Common myeloid progenitor, CD34-positive (primary cell): Measurements from ENCODE around the gene SHTN1.

ENCODE experiments used
- CTCF ChIA-PET: fragments of 350-600 bp; sonication (Branson Sonifier 250); formaldehyde crosslinking; loops from one replicate; lab custom pipeline; 2021; ENCODE audit warnings: antibody characterized with exemption; lab: Charles Lee
- POLR2A ChIA-PET: fragments of 350-600 bp; sonication (Branson Sonifier 250); formaldehyde crosslinking; loops from one replicate; lab custom pipeline; 2021; ENCODE audit warnings: antibody characterized with exemption; lab: Charles Lee
- DNase-seq, 3 donors: peaks; one replicate each; pipeline versions ENCODE4 v3.0.0 to v3.0.0-alpha.2; 2013
- H3K27ac ChIP-seq, 2 experiments: 1 replicate in 1 of 2; 2 replicates in 1 of 2; pipeline ENCODE4 v1.7.0; 2013; ENCODE audit warnings: inconsistent platforms in 2 of 2, low read length in 2 of 2, mild to moderate bottlenecking in 2 of 2, low read depth in 1 of 2, moderate library complexity in 1 of 2; ENCODE audit not compliant: severe bottlenecking in 2 of 2, insufficient read depth in 1 of 2, poor library complexity in 1 of 2
- H3K27me3 ChIP-seq, 5 experiments: replicated peaks in 2 of 5; 1 replicate in 3 of 5; 2 replicates in 2 of 5; pipeline versions ENCODE4 v1.6.1 to v1.7.0; 2013; ENCODE audit warnings: low read length in 4 of 5, mild to moderate bottlenecking in 2 of 5, moderate library complexity in 2 of 5, inconsistent platforms in 1 of 5; ENCODE audit not compliant: insufficient read depth in 5 of 5, control insufficient read depth in 4 of 5
- H3K36me3 ChIP-seq, 4 experiments: 1 replicate in 2 of 4; 2 replicates in 2 of 4; pipeline versions ENCODE4 v1.6.1 to v1.7.0; 2013; ENCODE audit warnings: low read length in 3 of 4, control low read depth in 1 of 4, mild to moderate bottlenecking in 1 of 4; ENCODE audit not compliant: control insufficient read depth in 4 of 4, insufficient read depth in 4 of 4
- H3K4me1 ChIP-seq, 4 experiments: 1 replicate in 3 of 4; 2 replicates in 1 of 4; pipeline versions ENCODE4 v1.6.1 to v1.7.1; 2013; ENCODE audit warnings: low read length in 3 of 4, mild to moderate bottlenecking in 3 of 4, control low read depth in 1 of 4, inconsistent platforms in 1 of 4, moderate library complexity in 1 of 4; ENCODE audit not compliant: control insufficient read depth in 4 of 4, insufficient read depth in 4 of 4; ENCODE audit errors: control extremely low read depth in 1 of 4
- H3K4me3 ChIP-seq, 7 experiments: 1 replicate in 4 of 7; 2 replicates in 3 of 7; pipeline versions ENCODE4 v1.5.1 to v1.7.0; 2013; ENCODE audit warnings: mild to moderate bottlenecking in 7 of 7, low read length in 6 of 7, moderate library complexity in 6 of 7, inconsistent platforms in 2 of 7, low read depth in 2 of 7, control low read depth in 1 of 7; ENCODE audit not compliant: insufficient read depth in 4 of 7, control insufficient read depth in 1 of 7; ENCODE audit errors: extremely low read depth in 1 of 7
- H3K9me3 ChIP-seq, 5 experiments: 1 replicate in 4 of 5; 2 replicates in 1 of 5; pipeline versions ENCODE4 v1.6.1 to v1.7.1; 2013; ENCODE audit warnings: low read length in 4 of 5, mild to moderate bottlenecking in 2 of 5, inconsistent platforms in 1 of 5, low read depth in 1 of 5, moderate library complexity in 1 of 5; ENCODE audit not compliant: control insufficient read depth in 4 of 5, insufficient read depth in 2 of 5; ENCODE audit errors: control extremely low read depth in 1 of 5
- WGBS: methylation state at CpG from one replicate; pipeline ENCODE4 v1.1.5; 2013; ENCODE audit not compliant: insufficient coverage; 5-methylcytosine and 5-hydroxymethylcytosine counted together

The SHTN1 gene

GRCh38 chr10:116831790-116832189 is 173.2 kb downstream of the SHTN1 start:
- no peaks in the 10 kb centered on the region for H3K27me3 ChIP-seq
- no peaks in the 10 kb centered on the region for H3K9me3 ChIP-seq
- H3K27ac ChIP-seq: no peak overlapping the region
- 92% methylated on average over 9 of the region's 10 CpGs for WGBS
- POLR2A ChIA-PET: no interaction called here
- no peak for DNase-seq
- H3K4me1 ChIP-seq: peaks cover 0 to 12% (median 8%) of the 10 kb centered on the region in 4 experiments
- H3K36me3 ChIP-seq: no peaks in the 10 kb centered on the region
- H3K4me3 ChIP-seq: no peak overlapping the region
- CTCF ChIA-PET: no interaction called here
